HUES48 (cell line): ENCODE data around the gene MTUS2.

Source experiments
- H3K27ac ChIP-seq: one replicate; pipeline ENCODE4 v1.7.0; 2013; ENCODE audit warnings: low read depth, low read length, inconsistent platforms
- H3K27me3 ChIP-seq: 2 replicates; pipeline ENCODE4 v1.6.1; 2013; ENCODE audit warnings: mild to moderate bottlenecking, low read length; ENCODE audit not compliant: control insufficient read depth, insufficient read depth
- H3K36me3 ChIP-seq: 2 replicates; pipeline ENCODE4 v1.6.1; 2013; ENCODE audit warnings: low read length; ENCODE audit not compliant: control insufficient read depth, insufficient read depth
- H3K4me1 ChIP-seq: 2 replicates; pipeline ENCODE4 v1.6.1; 2013; ENCODE audit warnings: mild to moderate bottlenecking, low read length; ENCODE audit not compliant: control insufficient read depth, insufficient read depth
- H3K4me3 ChIP-seq: 2 replicates; pipeline ENCODE4 v1.5.1; 2013; ENCODE audit warnings: mild to moderate bottlenecking, low read depth, low read length
- H3K9ac ChIP-seq: 2 replicates; pipeline ENCODE4 v1.6.1; 2013; ENCODE audit warnings: mild to moderate bottlenecking, low read depth, low read length, moderate library complexity
- H3K9me3 ChIP-seq: 2 replicates; pipeline ENCODE4 v1.6.1; 2013; ENCODE audit warnings: low read length; ENCODE audit not compliant: control insufficient read depth, insufficient read depth

MTUS2 gene

DNA sequence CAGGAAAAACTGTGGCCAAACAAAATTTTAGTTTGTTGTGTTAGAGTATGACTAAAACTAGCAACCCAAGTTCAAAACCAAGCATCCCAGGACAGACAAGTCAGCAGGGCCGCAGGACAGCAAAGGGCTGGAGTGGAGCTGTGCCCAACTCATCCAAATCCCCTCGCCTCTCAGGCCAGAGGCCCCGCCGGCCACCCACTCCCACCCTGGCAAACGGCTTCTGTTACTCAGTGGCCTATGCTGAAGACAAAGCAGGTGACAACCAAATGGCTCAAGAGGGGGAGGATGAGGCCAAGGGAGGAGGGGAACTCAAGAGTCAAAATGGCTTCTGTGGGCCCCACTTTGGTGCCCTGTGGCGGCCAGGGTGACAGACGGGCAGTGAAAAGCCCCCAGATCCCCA, 705.6 kb downstream of the MTUS2 start:
- no peak overlapping the region for H3K9ac ChIP-seq
- peaks cover 88% of the 10 kb centered on the region for H3K36me3 ChIP-seq
- no peaks in the 10 kb centered on the region for H3K4me1 ChIP-seq
- H3K9me3 ChIP-seq = no peaks in the 10 kb centered on the region
- H3K4me3 ChIP-seq = no peak overlapping the region
- no peak overlapping the region for H3K27ac ChIP-seq
- no peaks in the 10 kb centered on the region for H3K27me3 ChIP-seq

DNA sequence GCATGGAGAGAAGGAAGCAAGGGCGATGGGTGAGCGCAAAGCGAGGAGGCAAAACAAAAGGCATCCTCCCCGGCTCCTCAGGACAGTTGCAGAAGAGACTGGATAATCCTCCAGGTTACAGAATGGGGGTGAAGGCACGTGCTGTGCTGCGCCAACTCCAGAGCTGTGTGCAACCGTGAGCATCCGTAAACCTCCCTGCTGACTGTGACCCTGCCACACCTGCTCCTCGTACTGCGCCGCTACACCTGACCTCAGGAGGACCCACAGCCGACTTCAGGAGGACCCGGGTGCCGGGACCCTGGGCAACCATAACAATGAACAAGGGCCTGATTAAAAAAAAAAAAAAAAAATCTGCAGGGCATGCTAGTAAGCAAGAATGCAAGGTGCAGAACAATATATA, 706.6 kb downstream of the MTUS2 start:
- Histone ChIP-seq H3K9ac (no peak overlapping the region), H3K27me3 (no peaks in the 10 kb centered on the region), H3K27ac (no peak overlapping the region), H3K4me1 (no peaks in the 10 kb centered on the region), H3K36me3 (peaks cover 87% of the 10 kb centered on the region), H3K9me3 (no peaks in the 10 kb centered on the region), H3K4me3 (no peak overlapping the region)

DNA sequence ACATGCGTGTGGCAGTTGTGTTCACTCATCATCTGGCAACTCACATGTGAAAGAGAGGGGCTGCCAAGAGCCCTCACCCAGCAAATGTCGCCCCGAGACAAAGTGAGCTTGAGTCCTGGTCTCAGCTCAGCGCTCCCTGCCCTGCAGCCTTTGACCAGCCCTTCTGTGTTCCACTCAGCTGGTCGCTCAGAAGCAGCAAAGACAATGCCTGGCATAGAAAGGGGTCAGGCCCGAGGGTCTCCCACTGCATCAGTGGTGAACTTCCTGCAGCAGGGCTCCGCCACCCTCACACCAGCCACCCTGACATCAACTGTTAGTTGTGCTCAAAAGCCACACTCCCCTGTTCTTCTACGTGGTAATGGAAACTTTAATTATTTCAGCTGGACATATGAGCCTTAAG, 707.4 kb downstream of the MTUS2 start:
- Histone ChIP-seq H3K9ac (no peak overlapping the region), H3K9me3 (no peaks in the 10 kb centered on the region), H3K4me3 (no peak overlapping the region), H3K27me3 (no peaks in the 10 kb centered on the region), H3K4me1 (no peaks in the 10 kb centered on the region), H3K36me3 (peaks cover 89% of the 10 kb centered on the region), H3K27ac (no peak overlapping the region)

DNA sequence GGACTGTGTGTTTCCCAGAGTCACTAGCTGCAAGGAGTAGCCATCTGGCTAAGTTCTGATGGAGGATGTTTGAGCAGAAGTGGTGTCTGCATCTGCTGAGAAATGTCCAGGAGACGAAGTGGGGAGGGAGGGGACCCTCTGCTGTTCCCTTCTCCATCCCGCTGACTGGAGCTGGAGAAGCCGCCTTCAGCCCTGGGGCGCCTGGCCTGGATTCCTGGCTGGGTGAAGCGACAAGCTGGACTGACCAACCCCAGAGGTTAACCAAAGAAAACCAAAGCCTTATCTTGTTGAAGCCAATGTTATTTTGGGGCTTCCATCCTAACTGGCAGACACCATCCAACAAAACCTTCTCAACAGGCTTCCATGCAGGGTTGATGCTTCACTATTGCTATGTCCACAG, 707.8 kb downstream of the MTUS2 start:
- no peaks in the 10 kb centered on the region for H3K4me1 ChIP-seq
- no peaks in the 10 kb centered on the region for H3K27me3 ChIP-seq

DNA sequence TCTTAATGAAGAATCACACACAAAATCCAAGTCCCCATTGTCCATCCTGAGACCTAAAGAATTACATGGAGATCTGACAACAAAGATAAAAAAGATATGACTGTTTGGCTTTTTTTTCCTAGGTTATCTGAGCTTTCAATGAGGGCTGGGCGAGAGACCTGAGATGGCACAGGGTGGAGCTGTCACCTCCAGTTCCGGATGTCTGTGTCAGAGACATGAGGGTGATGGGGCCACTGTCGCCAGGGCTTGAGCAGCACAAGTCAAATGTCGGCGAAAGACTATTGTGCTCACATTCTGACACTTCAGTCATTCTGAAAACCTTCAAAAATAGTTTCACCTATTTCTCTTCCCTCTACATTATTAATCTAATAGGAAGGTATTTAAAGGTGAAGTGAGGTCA, 709.6 kb downstream of the MTUS2 start:
- Histone ChIP-seq H3K4me1 (no peaks in the 10 kb centered on the region), H3K9me3 (no peaks in the 10 kb centered on the region), H3K27me3 (no peaks in the 10 kb centered on the region), H3K9ac (no peak overlapping the region), H3K27ac (no peak overlapping the region), H3K4me3 (no peak overlapping the region), H3K36me3 (peaks cover 90% of the 10 kb centered on the region)

More for the DNA sequence above, 707.8 kb downstream of the MTUS2 start:
- Histone ChIP-seq H3K4me3 (no peak overlapping the region), H3K9ac (no peak overlapping the region), H3K36me3 (peaks cover 90% of the 10 kb centered on the region), H3K9me3 (no peaks in the 10 kb centered on the region), H3K27ac (no peak overlapping the region)

DNA sequence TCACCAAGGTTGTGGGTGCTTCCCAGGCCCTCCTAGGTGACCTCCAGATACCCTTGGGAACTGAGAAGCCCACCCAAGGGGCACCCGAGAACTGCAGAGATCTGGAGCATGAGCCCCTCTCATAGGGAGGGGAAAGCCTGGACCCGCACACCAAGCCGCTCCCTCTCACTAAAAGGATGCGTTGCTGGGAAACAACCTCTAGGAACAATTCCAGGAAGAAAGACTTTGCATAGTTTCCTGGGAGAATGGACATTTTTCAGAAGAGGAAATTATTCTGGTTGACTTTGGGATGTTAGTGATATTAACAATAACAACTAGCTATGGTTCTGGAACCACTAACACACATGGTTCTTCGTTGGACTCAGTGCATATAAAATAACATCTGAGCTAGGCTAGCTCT, 710.8 kb downstream of the MTUS2 start:
- H3K9ac ChIP-seq = no peak overlapping the region
- no peaks in the 10 kb centered on the region for H3K27me3 ChIP-seq
- no peaks in the 10 kb centered on the region for H3K4me1 ChIP-seq
- H3K4me3 ChIP-seq = no peak overlapping the region
- no peak overlapping the region for H3K27ac ChIP-seq
- peaks cover 97% of the 10 kb centered on the region for H3K36me3 ChIP-seq
- no peaks in the 10 kb centered on the region for H3K9me3 ChIP-seq

DNA sequence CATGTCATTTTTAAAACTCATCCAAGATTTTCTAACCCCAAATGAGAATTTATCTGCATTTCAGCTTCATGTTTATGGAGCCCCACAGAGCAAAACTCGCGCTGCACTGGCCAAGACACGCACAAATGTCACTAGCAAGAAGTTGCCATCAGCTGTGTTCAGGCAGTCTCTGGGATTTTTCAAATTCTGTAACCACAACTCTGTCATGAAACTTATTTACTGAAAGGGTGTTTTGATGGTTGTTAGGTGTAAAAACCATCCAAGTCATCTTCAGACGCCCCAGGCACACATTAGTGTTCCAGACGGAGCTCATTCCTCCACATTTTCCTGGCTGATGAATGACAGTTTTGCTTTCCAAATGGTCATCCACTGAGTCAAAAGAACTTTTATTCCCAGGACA, 712.0 kb downstream of the MTUS2 start:
- no peak overlapping the region for H3K9ac ChIP-seq
- no peak overlapping the region for H3K27ac ChIP-seq
- H3K27me3 ChIP-seq = no peaks in the 10 kb centered on the region
- no peaks in the 10 kb centered on the region for H3K4me1 ChIP-seq
- no peak overlapping the region for H3K4me3 ChIP-seq
- H3K36me3 ChIP-seq = peaks cover 94% of the 10 kb centered on the region
- no peaks in the 10 kb centered on the region for H3K9me3 ChIP-seq

DNA sequence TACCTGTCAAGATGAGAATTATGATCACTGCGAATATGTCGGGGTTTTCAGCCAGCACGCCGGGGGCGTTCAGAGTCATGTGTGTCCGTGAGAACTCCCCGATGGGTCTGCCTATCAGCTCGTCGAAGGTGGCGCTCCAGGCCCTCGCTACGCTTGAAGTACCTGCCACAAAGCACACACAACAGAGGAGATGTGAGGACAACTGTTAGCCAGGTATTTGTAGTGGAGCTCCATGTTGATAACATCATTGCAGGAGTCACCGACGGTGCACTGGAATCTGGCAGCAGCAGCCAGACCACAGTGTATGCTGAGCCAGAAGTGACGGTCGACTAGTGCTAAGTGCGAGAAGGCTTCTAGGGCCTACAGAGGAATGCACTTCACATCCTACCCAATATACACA, 712.7 kb downstream of the MTUS2 start:
- H3K27me3 ChIP-seq = no peaks in the 10 kb centered on the region
- no peaks in the 10 kb centered on the region for H3K9me3 ChIP-seq
- H3K4me1 ChIP-seq = no peaks in the 10 kb centered on the region
- H3K9ac ChIP-seq = no peak overlapping the region
- H3K27ac ChIP-seq = no peak overlapping the region
- peaks cover 87% of the 10 kb centered on the region for H3K36me3 ChIP-seq
- no peak overlapping the region for H3K4me3 ChIP-seq

DNA sequence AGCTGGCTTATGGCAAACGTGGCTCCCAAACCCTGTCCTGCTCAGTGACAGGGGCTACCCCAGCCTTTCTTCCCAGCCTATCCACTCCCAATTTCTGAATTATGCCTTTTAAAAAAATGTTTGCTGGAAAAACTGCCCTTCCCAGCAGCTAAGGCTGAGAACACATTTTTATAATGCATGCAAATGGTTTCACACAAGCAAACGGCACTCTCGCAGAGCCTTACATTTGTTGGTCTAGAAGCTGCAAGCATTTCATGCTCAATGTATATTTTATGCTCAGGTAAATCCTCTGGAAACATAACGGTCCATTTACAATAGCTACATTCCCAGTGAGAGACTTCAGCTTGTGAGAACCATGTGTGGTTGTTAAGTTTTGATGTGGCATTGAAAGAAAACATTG, 713.9 kb downstream of the MTUS2 start:
- Histone ChIP-seq H3K4me3 (no peak overlapping the region), H3K36me3 (peaks cover 75% of the 10 kb centered on the region), H3K4me1 (no peaks in the 10 kb centered on the region), H3K27me3 (no peaks in the 10 kb centered on the region), H3K9ac (no peak overlapping the region), H3K9me3 (no peaks in the 10 kb centered on the region), H3K27ac (no peak overlapping the region)

DNA sequence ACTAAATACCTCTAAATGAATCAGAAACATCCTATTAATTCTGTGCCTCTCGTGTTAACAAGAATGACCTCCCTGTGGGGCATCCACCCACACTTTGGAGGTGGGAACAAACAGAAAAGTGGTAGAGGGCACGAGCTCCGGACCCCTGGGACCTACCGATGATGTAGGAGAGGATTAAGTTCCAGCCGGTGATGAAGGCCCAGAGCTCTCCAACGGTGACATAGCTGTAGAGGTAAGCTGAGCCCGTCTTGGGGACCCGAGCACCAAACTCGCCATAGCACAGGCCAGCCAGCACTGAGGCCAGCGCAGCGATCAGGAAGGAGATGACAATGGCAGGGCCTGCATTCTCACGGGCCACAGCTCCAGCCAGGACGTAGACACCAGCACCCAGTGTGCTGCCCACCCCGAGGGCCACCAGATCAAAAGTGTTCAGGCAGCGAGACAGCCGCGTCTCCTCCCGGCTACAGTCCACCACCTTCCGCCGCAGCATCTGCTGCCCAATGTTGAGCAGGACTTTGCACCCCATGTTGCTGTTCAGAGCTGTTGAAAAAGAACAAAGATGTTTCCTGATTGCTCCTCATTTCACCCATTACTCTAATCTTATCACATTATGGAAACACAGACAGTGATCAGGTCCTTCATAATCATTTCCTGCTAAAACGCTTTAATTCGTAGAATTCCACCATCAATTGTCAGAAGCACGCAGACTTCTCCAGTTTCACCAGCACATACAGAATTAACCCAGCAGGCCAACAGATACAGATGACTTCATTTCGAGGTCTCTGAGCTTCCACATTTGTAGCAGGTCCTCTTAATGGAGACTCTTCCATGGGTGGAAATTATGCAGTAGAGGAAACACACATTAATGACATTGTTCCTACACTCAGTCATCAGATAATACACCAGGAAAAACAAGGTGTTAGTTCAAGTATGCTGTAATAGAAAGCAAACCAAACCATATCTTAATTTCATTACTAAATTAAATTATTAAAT, 715.8 kb downstream of the MTUS2 start:
- no peak overlapping the region for H3K27ac ChIP-seq

DNA sequence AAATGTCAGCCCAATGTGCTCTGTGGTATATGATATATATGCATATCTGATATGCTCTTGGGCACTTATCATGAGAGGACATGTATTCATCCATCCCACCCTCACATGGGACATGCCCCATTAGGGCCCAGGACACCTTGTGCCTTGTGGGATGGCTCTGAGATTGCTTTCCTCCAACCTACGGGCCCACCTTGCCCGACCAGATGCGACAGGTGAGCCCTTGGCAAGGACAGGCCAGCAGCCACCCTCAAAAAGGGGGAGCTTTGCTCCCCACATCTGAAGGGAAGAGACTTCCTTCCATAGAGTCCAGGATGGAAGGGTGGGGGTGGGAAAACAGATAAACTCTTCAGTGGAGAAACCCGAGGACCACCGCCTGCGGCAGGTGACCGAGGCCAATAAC, 716.7 kb downstream of the MTUS2 start:
- Histone ChIP-seq H3K9ac (no peak overlapping the region), H3K27me3 (no peaks in the 10 kb centered on the region), H3K9me3 (no peaks in the 10 kb centered on the region), H3K27ac (no peak overlapping the region), H3K36me3 (peaks cover 52% of the 10 kb centered on the region), H3K4me3 (no peak overlapping the region), H3K4me1 (peaks cover 11% of the 10 kb centered on the region)

More for the DNA sequence above, 715.8 kb downstream of the MTUS2 start:
- Histone ChIP-seq H3K27me3 (no peaks in the 10 kb centered on the region), H3K36me3 (peaks cover 59% of the 10 kb centered on the region), H3K4me3 (no peak overlapping the region), H3K4me1 (peaks cover 10% of the 10 kb centered on the region), H3K9me3 (no peaks in the 10 kb centered on the region), H3K9ac (no peak overlapping the region)
